Neural cell (in vitro differentiated cells): ENCODE results near the gene ABCC8. TPM values are rescaled to one million over a fixed set of nuclear protein-coding genes. Genes with fewer than 3 reads are reported as not detected.

ENCODE experiments used
- H2AFZ ChIP-seq: fragments of 200-600, 300-800 bp; sonication (generic), shearing (Covaris generic); 2 replicates; pipeline ENCODE4 v1.6.0; 2014; ENCODE audit warnings: low read depth, mild to moderate bottlenecking, antibody characterized with exemption, low read length, moderate library complexity
- H3F3A ChIP-seq: fragments of 200-600 bp; shearing (Covaris generic); 2 replicates; pipeline ENCODE4 v1.6.1; 2016; ENCODE audit warnings: mild to moderate bottlenecking, moderate library complexity, mixed read lengths, antibody characterized with exemption, low read length; ENCODE audit not compliant: insufficient read depth, poor library complexity, severe bottlenecking
- H3K27ac ChIP-seq: fragments of 200-600, 300-800 bp; sonication (generic), shearing (Covaris generic); 2 replicates; pipeline ENCODE4 v1.5.1; 2014; ENCODE audit warnings: mild to moderate bottlenecking, low read length, moderate library complexity
- H3K27me3 ChIP-seq: fragments of 300-800, 200-600 bp; sonication (generic), shearing (Covaris generic); 2 replicates; pipeline ENCODE4 v1.6.0; 2014; ENCODE audit warnings: mild to moderate bottlenecking, low read depth, low read length, moderate library complexity; ENCODE audit not compliant: insufficient read depth
- H3K36me3 ChIP-seq: fragments of 300-800, 200-600 bp; sonication (generic), shearing (Covaris generic); 2 replicates; pipeline ENCODE4 v1.5.1; 2014; ENCODE audit warnings: mild to moderate bottlenecking, antibody characterized with exemption, low read length, moderate library complexity; ENCODE audit not compliant: insufficient read depth
- H3K4me2 ChIP-seq: fragments of 300-800, 200-600 bp; sonication (generic), shearing (Covaris generic); 2 replicates; pipeline ENCODE4 v1.6.0; 2014; ENCODE audit warnings: mild to moderate bottlenecking, low read length
- H3K4me3 ChIP-seq: fragments of 300-800, 200-600 bp; sonication (generic), shearing (Covaris generic); 2 replicates; pipeline ENCODE4 v1.5.1; 2014; ENCODE audit warnings: mild to moderate bottlenecking, low read length, moderate library complexity
- H3K79me2 ChIP-seq: fragments of 200-600 bp; shearing (Covaris generic); replicated peaks from 2 replicates; pipeline ENCODE4 v1.6.0; 2014; ENCODE audit warnings: mild to moderate bottlenecking, low read length, moderate library complexity; ENCODE audit not compliant: insufficient read depth
- H3K9ac ChIP-seq: fragments of 300-800, 200-600 bp; sonication (generic), shearing (Covaris generic); 2 replicates; pipeline ENCODE4 v1.6.1; 2016; ENCODE audit warnings: mild to moderate bottlenecking, low read length, mixed read lengths
- H3K9me2 ChIP-seq: fragments of 200-600 bp; shearing (Covaris generic); 2 replicates; pipeline ENCODE4 v1.6.1; 2016; ENCODE audit warnings: mild to moderate bottlenecking, low read length, mixed read lengths; ENCODE audit not compliant: insufficient read depth
- H3K9me3 ChIP-seq: fragments of 200-600, 300-800 bp; sonication (generic), shearing (Covaris generic); 2 replicates; pipeline ENCODE4 v1.6.1; 2016; ENCODE audit warnings: mild to moderate bottlenecking, mixed run types, low read length, moderate library complexity, mixed read lengths
- H4K20me1 ChIP-seq: fragments of 200-600 bp; shearing (Covaris generic); 2 replicates; pipeline ENCODE4 v1.6.1; 2016; ENCODE audit warnings: mild to moderate bottlenecking, mixed run types; ENCODE audit not compliant: insufficient read depth
- CTCF ChIP-seq: fragments of 450-650 bp; IDR thresholded peaks from 2 replicates; pipeline ENCODE4 v1.5.1; 2014; ENCODE audit warnings: antibody characterized with exemption, mild to moderate bottlenecking, moderate library complexity; ENCODE audit not compliant: poor library complexity, severe bottlenecking
- EP300 ChIP-seq: fragments of 450-650 bp; conservative IDR thresholded peaks from 2 replicates; pipeline ENCODE4 v1.6.1; 2014; ENCODE audit warnings: antibody characterized with exemption, mild to moderate bottlenecking, moderate library complexity; ENCODE audit not compliant: poor library complexity, severe bottlenecking
- EZH2 ChIP-seq: fragments of 200-600, 300-800 bp; shearing (Covaris generic), sonication (generic); IDR thresholded peaks from 2 replicates; pipeline ENCODE4 v1.6.1; 2014; ENCODE audit warnings: antibody characterized with exemption, low read length, borderline replicate concordance, mild to moderate bottlenecking; ENCODE audit not compliant: insufficient read depth, poor library complexity, severe bottlenecking
- MXI1 ChIP-seq: fragments of 450-650 bp; conservative IDR thresholded peaks from 2 replicates; pipeline ENCODE4 v1.6.1; 2014; ENCODE audit warnings: antibody characterized with exemption, mild to moderate bottlenecking; ENCODE audit not compliant: poor library complexity, severe bottlenecking
- POLR2AphosphoS5 ChIP-seq: IDR thresholded peaks from 2 replicates; pipeline ENCODE4 v1.6.1; 2012
- RAD21 ChIP-seq: fragments of 450-650 bp; conservative IDR thresholded peaks from 2 replicates; pipeline ENCODE4 v1.6.1; 2014; ENCODE audit warnings: antibody characterized with exemption, mild to moderate bottlenecking, moderate library complexity
- REST ChIP-seq: IDR thresholded peaks from 2 replicates; pipeline ENCODE4 v1.6.1; 2012; ENCODE audit warnings: borderline replicate concordance
- SMC3 ChIP-seq: fragments of 450-650 bp; conservative IDR thresholded peaks from 2 replicates; pipeline ENCODE4 v1.6.1; 2014; ENCODE audit warnings: antibody characterized with exemption, mild to moderate bottlenecking, moderate library complexity; ENCODE audit not compliant: poor library complexity
- TAF1 ChIP-seq: IDR thresholded peaks from 2 replicates; pipeline ENCODE4 v1.6.1; 2012; ENCODE audit warnings: low read depth
- polyA plus RNA-seq: library from polyadenylated mRNA; depleted of rRNA; stranded (reverse); fragments of >200 nt; gene quantifications from 2 replicates; pipeline ENCODE4 v1.2.3, GENCODE V29; 2014

Gene ABCC8
- polyA plus RNA-seq, 1 donor from 2014 or later = 13.2 TPM

GRCh38 chr11:17393472-17393871 is 83.2 kb downstream of the ABCC8 start:
- no peaks in the 10 kb centered on the region for H3K27me3 ChIP-seq
- H3K4me3 ChIP-seq = no peak overlapping the region
- no peaks in the 10 kb centered on the region for H3K36me3 ChIP-seq
- no peak for TF ChIP-seq RAD21
- no peak for TF ChIP-seq EP300
- TF ChIP-seq EZH2 = no peak
- TF ChIP-seq TAF1 = no peak
- TF ChIP-seq POLR2AphosphoS5 = no peak
- no peak for TF ChIP-seq REST
- TF ChIP-seq CTCF = no peak
- no peak for TF ChIP-seq SMC3
- TF ChIP-seq MXI1 = no peak
- H3K79me2 ChIP-seq = no peaks in the 10 kb centered on the region
- H3K27ac ChIP-seq = no peak overlapping the region
- no peak overlapping the region for H2AFZ ChIP-seq
- no peak overlapping the region for H3K9ac ChIP-seq
- H3K4me2 ChIP-seq = no peak overlapping the region
- H3K9me2 ChIP-seq = no peaks in the 10 kb centered on the region
- no peaks in the 10 kb centered on the region for H4K20me1 ChIP-seq
- H3K9me3 ChIP-seq = no peaks in the 10 kb centered on the region
- no peaks in the 10 kb centered on the region for H3F3A ChIP-seq

GRCh38 chr11:17392872-17393271 is 83.8 kb downstream of the ABCC8 start:
- Histone ChIP-seq H3K9me3 (no peaks in the 10 kb centered on the region), H3K9ac (no peak overlapping the region), H4K20me1 (no peaks in the 10 kb centered on the region), H3F3A (no peaks in the 10 kb centered on the region), H3K27me3 (no peaks in the 10 kb centered on the region), H3K79me2 (no peaks in the 10 kb centered on the region), H3K4me2 (no peak overlapping the region), H3K36me3 (no peaks in the 10 kb centered on the region), H2AFZ (no peak overlapping the region), H3K4me3 (no peak overlapping the region), H3K27ac (no peak overlapping the region), H3K9me2 (no peaks in the 10 kb centered on the region)
- TF ChIP-seq RAD21 (no peak), EZH2 (no peak), CTCF (no peak), REST (no peak), TAF1 (no peak), POLR2AphosphoS5 (no peak), EP300 (no peak), SMC3 (no peak), MXI1 (no peak)
